ENCODE measurements around the gene PIM1. TPM values are rescaled to one million over a fixed set of nuclear protein-coding genes. Genes with fewer than 3 reads are reported as not detected.
A peak's percentile ranks its signal among the peaks of the same experiment; 100 is the strongest.

PIM1 gene
- polyA plus RNA-seq (2013) = 11.8 and 13.2 TPM in 2 replicates

DNA sequence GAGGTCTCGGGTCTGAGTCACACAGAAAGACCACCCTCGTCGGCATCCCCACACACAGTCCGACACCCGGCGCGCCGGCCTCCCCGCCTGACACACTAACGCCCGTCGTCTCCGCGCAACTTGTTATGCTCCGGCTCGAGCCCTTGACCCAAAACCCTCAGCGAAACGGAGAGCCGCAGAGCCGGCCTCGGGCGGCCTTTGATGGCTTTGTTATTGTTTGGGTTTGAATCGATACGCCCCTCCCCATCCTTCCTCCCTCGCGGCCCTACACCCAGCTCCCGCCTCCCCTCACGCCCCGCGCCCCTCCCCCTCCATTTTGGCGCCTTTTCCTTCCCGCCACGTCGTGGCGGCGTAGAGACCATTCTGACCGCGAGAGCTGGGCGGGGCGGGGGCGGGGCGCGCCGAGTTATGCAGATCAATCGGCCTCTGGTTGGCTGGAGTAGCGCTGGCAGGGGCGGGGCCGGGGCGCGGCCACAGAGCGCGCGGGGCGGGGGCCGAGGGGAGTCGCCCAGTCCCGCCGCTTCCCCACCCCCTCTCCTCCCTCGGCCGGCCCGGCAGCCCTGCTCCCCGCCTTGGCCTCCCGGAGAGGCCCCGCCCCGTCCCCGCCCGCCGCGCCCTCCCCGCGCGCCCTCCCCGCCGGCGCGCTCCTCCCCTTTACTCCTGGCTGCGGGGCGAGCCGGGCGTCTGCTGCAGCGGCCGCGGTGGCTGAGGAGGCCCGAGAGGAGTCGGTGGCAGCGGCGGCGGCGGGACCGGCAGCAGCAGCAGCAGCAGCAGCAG, at the start of gene PIM1:
TSS of gene PIM1 (plus strand) at position 657 of the 777 bp plus-strand sequence. CDS start 424 bp downstream, outside the sequence.
- Histone ChIP-seq H2BK12ac (ENCODE audit: low read length) (peak within 1 kb of the TSS; percentile 73), H3K79me1 (ENCODE audit: low read length) (peaks cover 21% of the 10 kb centered on the region), H3K27me3 (ENCODE audit: insufficient read depth, low read length) (no peaks in the 10 kb centered on the region), H3K4me2 (ENCODE audit: low read length) (peak within 1 kb of the TSS; percentile 100), H3K4me3 (ENCODE audit: low read depth, low read length) (peak within 1 kb of the TSS; percentile 98), H3K18ac (ENCODE audit: low read length) (peak within 1 kb of the TSS; percentile 76), H2AK5ac (ENCODE audit: low read length) (no peak within 1 kb of the TSS), H3K9ac (ENCODE audit: low read length) (peak within 1 kb of the TSS; percentile 92), H4K8ac (ENCODE audit: low read depth, low read length) (peak within 1 kb of the TSS; percentile 51), H2AFZ (ENCODE audit: insufficient read depth, low read length, poor library complexity) (peak within 1 kb of the TSS; percentile 92), H2BK120ac (ENCODE audit: insufficient read depth, low read length, poor library complexity) (peak within 1 kb of the TSS; percentile 29), H4K12ac (ENCODE audit: low read depth, low read length) (peak within 1 kb of the TSS; percentile 71), H2BK5ac (ENCODE audit: low read depth, low read length, poor library complexity) (peak within 1 kb of the TSS; percentile 18), H3K9me3 (ENCODE audit: insufficient read depth, low read depth, low read length) (peaks cover 1% of the 10 kb centered on the region), H3K23ac (ENCODE audit: low read length) (no peak within 1 kb of the TSS), H3K27ac (ENCODE audit: low read depth, low read length) (peak within 1 kb of the TSS; percentile 48), H3K4me1 (ENCODE audit: control insufficient read depth in 1 of 2, insufficient read depth in 2 of 2, low read length in 2 of 2) (peaks cover 0 to 14% of the 10 kb centered on the region in 2 experiments), H3K4ac (ENCODE audit: low read depth, low read length) (peak within 1 kb of the TSS; percentile 53), H3K79me2 (ENCODE audit: control insufficient read depth, insufficient read depth, low read length, poor library complexity) (peaks cover 8% of the 10 kb centered on the region), H3K36me3 (ENCODE audit: control insufficient read depth in 1 of 2, insufficient read depth in 2 of 2, low read length in 2 of 2) (peaks cover 13 to 19% of the 10 kb centered on the region in 2 experiments), H4K91ac (ENCODE audit: low read depth, low read length) (peak within 1 kb of the TSS; percentile 41), H3K14ac (ENCODE audit: low read length) (peak within 1 kb of the TSS; percentile 57)
- WGBS (ENCODE audit: extremely low coverage, insufficient coverage, insufficient read length) = no CpG with 5 or more reads among the region's 90 CpGs
- DNase-seq = peak; percentile 92 to 95

- Histone ChIP-seq H3K9me3 (ENCODE audit: insufficient read depth, low read depth, low read length) (no peaks in the 10 kb centered on the region), H2BK12ac (ENCODE audit: low read length) (no peak overlapping the region), H3K18ac (ENCODE audit: low read length) (no peak overlapping the region), H3K79me1 (ENCODE audit: low read length) (peaks cover 11% of the 10 kb centered on the region), H3K27me3 (ENCODE audit: insufficient read depth, low read length) (no peaks in the 10 kb centered on the region), H3K4me1 (ENCODE audit: control insufficient read depth in 1 of 2, insufficient read depth in 2 of 2, low read length in 2 of 2) (peaks cover 2 to 3% of the 10 kb centered on the region in 2 experiments), H4K12ac (ENCODE audit: low read depth, low read length) (no peak overlapping the region), H2AFZ (ENCODE audit: insufficient read depth, low read length, poor library complexity) (no peak overlapping the region), H3K4me3 (ENCODE audit: low read depth, low read length) (no peak overlapping the region), H3K9ac (ENCODE audit: low read length) (no peak overlapping the region), H3K79me2 (ENCODE audit: control insufficient read depth, insufficient read depth, low read length, poor library complexity) (no peaks in the 10 kb centered on the region), H3K36me3 (ENCODE audit: control insufficient read depth in 1 of 2, insufficient read depth in 2 of 2, low read length in 2 of 2) (no peaks in the 10 kb centered on the region), H3K4ac (ENCODE audit: low read depth, low read length) (no peak overlapping the region), H2BK5ac (ENCODE audit: low read depth, low read length, poor library complexity) (no peak overlapping the region), H2AK5ac (ENCODE audit: low read length) (no peak overlapping the region), H3K4me2 (ENCODE audit: low read length) (no peak overlapping the region), H4K91ac (ENCODE audit: low read depth, low read length) (no peak overlapping the region), H2BK120ac (ENCODE audit: insufficient read depth, low read length, poor library complexity) (no peak overlapping the region), H3K23ac (ENCODE audit: low read length) (no peak overlapping the region), H3K27ac (ENCODE audit: low read depth, low read length) (no peak overlapping the region), H3K14ac (ENCODE audit: low read length) (no peak overlapping the region), H4K8ac (ENCODE audit: low read depth, low read length) (no peak overlapping the region)
- no CpG with 5 or more reads among the region's 4 CpGs for WGBS (ENCODE audit: extremely low coverage, insufficient coverage, insufficient read length)
- no peak for DNase-seq
Observed at GRCh38 chr6:37121556-37121955, 48.4 kb upstream of the PIM1 start.

- Histone ChIP-seq H4K8ac (ENCODE audit: low read depth, low read length) (no peak overlapping the region), H3K79me2 (ENCODE audit: control insufficient read depth, insufficient read depth, low read length, poor library complexity) (no peaks in the 10 kb centered on the region), H3K23ac (ENCODE audit: low read length) (no peak overlapping the region), H3K27me3 (ENCODE audit: insufficient read depth, low read length) (no peaks in the 10 kb centered on the region), H2BK12ac (ENCODE audit: low read length) (no peak overlapping the region), H2BK120ac (ENCODE audit: insufficient read depth, low read length, poor library complexity) (no peak overlapping the region), H2AFZ (ENCODE audit: insufficient read depth, low read length, poor library complexity) (no peak overlapping the region), H3K36me3 (ENCODE audit: control insufficient read depth in 1 of 2, insufficient read depth in 2 of 2, low read length in 2 of 2) (no peaks in the 10 kb centered on the region), H3K9me3 (ENCODE audit: insufficient read depth, low read depth, low read length) (no peaks in the 10 kb centered on the region), H3K9ac (ENCODE audit: low read length) (no peak overlapping the region), H2BK5ac (ENCODE audit: low read depth, low read length, poor library complexity) (no peak overlapping the region), H3K18ac (ENCODE audit: low read length) (no peak overlapping the region), H3K14ac (ENCODE audit: low read length) (no peak overlapping the region), H3K79me1 (ENCODE audit: low read length) (peaks cover 12% of the 10 kb centered on the region), H3K4ac (ENCODE audit: low read depth, low read length) (no peak overlapping the region), H3K27ac (ENCODE audit: low read depth, low read length) (no peak overlapping the region), H4K91ac (ENCODE audit: low read depth, low read length) (no peak overlapping the region), H4K12ac (ENCODE audit: low read depth, low read length) (no peak overlapping the region), H3K4me1 (ENCODE audit: control insufficient read depth in 1 of 2, insufficient read depth in 2 of 2, low read length in 2 of 2) (peaks cover 2 to 5% of the 10 kb centered on the region in 2 experiments), H2AK5ac (ENCODE audit: low read length) (no peak overlapping the region), H3K4me3 (ENCODE audit: low read depth, low read length) (no peak overlapping the region), H3K4me2 (ENCODE audit: low read length) (no peak overlapping the region)
- WGBS (ENCODE audit: extremely low coverage, insufficient coverage, insufficient read length) = no CpG with 5 or more reads among the region's 5 CpGs
- peak in 1 of 2 donors; percentile 21 for DNase-seq
Observed at GRCh38 chr6:37122861-37123260, 47.1 kb upstream of the PIM1 start.

DNA sequence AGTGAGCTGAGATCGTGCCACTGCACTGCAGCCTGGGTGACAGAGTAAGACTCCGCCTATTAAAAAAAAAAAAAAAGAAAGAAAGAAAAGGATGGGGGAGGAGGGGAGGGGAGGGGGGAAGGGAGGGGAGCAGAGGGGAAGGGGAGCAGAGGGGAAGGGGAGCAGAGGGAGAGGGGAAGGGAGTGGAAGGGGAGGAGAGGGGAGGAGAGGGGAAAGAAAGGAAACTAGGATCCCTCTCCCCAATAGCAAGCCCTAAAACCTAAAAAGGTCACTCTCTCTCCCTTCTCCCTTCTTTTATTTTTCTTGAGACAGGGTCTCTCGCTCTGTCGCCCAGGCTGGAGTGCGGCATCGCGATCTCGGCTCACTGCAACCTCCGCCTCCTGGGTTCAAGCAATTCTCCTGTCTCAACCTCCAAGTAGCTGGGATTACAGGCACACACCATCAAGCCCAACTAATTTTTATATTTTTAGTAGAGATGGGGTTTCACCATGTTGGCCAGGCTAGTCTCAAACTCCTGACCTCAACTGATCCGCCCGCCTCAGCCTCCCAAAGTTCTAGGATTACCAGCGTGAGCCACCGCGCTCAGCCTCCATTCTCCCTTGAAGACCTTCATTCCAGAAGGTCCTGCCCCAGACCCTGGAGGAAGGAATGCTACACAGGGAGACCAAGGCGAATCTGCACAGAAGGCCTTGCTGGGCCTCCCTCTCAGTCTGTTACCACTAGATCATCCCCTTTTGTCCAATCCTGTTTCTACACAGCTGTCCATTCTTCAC, 45.8 kb upstream of the PIM1 start:
- H2BK120ac ChIP-seq (ENCODE audit: insufficient read depth, low read length, poor library complexity) = no peak overlapping the region
- H4K91ac ChIP-seq (ENCODE audit: low read depth, low read length) = no peak overlapping the region
- no CpG with 5 or more reads among the region's 15 CpGs for WGBS (ENCODE audit: extremely low coverage, insufficient coverage, insufficient read length)
- no peak overlapping the region for H2AK5ac ChIP-seq (ENCODE audit: low read length)
- peak; percentile 81 to 89 for DNase-seq
- H3K4me1 ChIP-seq (ENCODE audit: control insufficient read depth in 1 of 2, insufficient read depth in 2 of 2, low read length in 2 of 2) = peaks cover 8% of the 10 kb centered on the region in 2 experiments
- no peak overlapping the region for H4K12ac ChIP-seq (ENCODE audit: low read depth, low read length)
- H3K23ac ChIP-seq (ENCODE audit: low read length) = no peak overlapping the region
- no peak overlapping the region for H3K4me3 ChIP-seq (ENCODE audit: low read depth, low read length)
- H3K36me3 ChIP-seq (ENCODE audit: control insufficient read depth in 1 of 2, insufficient read depth in 2 of 2, low read length in 2 of 2) = no peaks in the 10 kb centered on the region
- no peak overlapping the region for H2AFZ ChIP-seq (ENCODE audit: insufficient read depth, low read length, poor library complexity)
- H3K18ac ChIP-seq (ENCODE audit: low read length) = no peak overlapping the region
- H3K4me2 ChIP-seq (ENCODE audit: low read length) = no peak overlapping the region
- no peak overlapping the region for H2BK5ac ChIP-seq (ENCODE audit: low read depth, low read length, poor library complexity)
- H3K9ac ChIP-seq (ENCODE audit: low read length) = no peak overlapping the region
- no peak overlapping the region for H3K4ac ChIP-seq (ENCODE audit: low read depth, low read length)
- H3K27me3 ChIP-seq (ENCODE audit: insufficient read depth, low read length) = no peaks in the 10 kb centered on the region
- peak overlapping the region; percentile 61 for H2BK12ac ChIP-seq (ENCODE audit: low read length)
- H3K79me1 ChIP-seq (ENCODE audit: low read length) = peaks cover 14% of the 10 kb centered on the region
- H3K79me2 ChIP-seq (ENCODE audit: control insufficient read depth, insufficient read depth, low read length, poor library complexity) = no peaks in the 10 kb centered on the region
- H3K9me3 ChIP-seq (ENCODE audit: insufficient read depth, low read depth, low read length) = no peaks in the 10 kb centered on the region
- H3K14ac ChIP-seq (ENCODE audit: low read length) = no peak overlapping the region
- no peak overlapping the region for H3K27ac ChIP-seq (ENCODE audit: low read depth, low read length)
- no peak overlapping the region for H4K8ac ChIP-seq (ENCODE audit: low read depth, low read length)

All from trophoblast cell (in vitro differentiated cells and primary cell).